ENCODE results near the gene BEGAIN. TPM values are rescaled to one million over a fixed set of nuclear protein-coding genes. Genes with fewer than 3 reads are reported as not detected.
A peak's percentile ranks its signal among the peaks of the same experiment; 100 is the strongest.

BEGAIN gene
- total and polyA plus RNA-seq, 11 donors = 0.14 to 2.8 (median 0.75) TPM

GRCh38 chr14:100589760-100590469, 2.7 kb upstream of the BEGAIN start:
- WGBS, 4 donors = 77 to 84% (median 81%) methylated on average over 8 of the region's 8 CpGs
- no peak overlapping the region for H3K27ac ChIP-seq
- peaks cover 10 to 83% (median 40%) of the 10 kb centered on the region in 9 donors for H3K27me3 ChIP-seq
- no peak for TF ChIP-seq CTCF (IDR thresholded peaks at IDR 0.05)
- TF ChIP-seq POLR2A (IDR thresholded peaks at IDR 0.05) = no peak
- no peak for DNase-seq
- no peaks in the 10 kb centered on the region for H3K36me3 ChIP-seq
- ATAC-seq = no peak
- H3K4me1 ChIP-seq = peaks cover 0 to 18% (median 5%) of the 10 kb centered on the region in 12 donors
- no peak overlapping the region for H3K4me3 ChIP-seq
- intact Hi-C loops (cut with DNase I) = no loop called here
- H3K9me3 ChIP-seq = no peaks in the 10 kb centered on the region

GRCh38 chr14:100589071-100589759, 2.0 kb upstream of the BEGAIN start:
- Histone ChIP-seq H3K27ac (no peak overlapping the region), H3K4me3 (no peak overlapping the region), H3K27me3 (peaks cover 10 to 77% (median 40%) of the 10 kb centered on the region in 9 donors), H3K9me3 (no peaks in the 10 kb centered on the region), H3K36me3 (no peaks in the 10 kb centered on the region), H3K4me1 (peaks cover 0 to 18% (median 5%) of the 10 kb centered on the region in 12 donors)
- TF ChIP-seq POLR2A (IDR thresholded peaks at IDR 0.05) (no peak), CTCF (IDR thresholded peaks at IDR 0.05) (no peak)
- 64 to 70% (median 67%) methylated on average over 11 to 13 of the region's 13 CpGs for WGBS, 4 donors
- intact Hi-C loops (cut with DNase I) = no loop called here
- DNase-seq = peak in 3 of 5 donors; percentile 9 to 40 (median 17)
- ATAC-seq = no peak

- DNase-seq (peak in 3 of 5 donors; percentile 10 to 20 (median 14)), ATAC-seq (no peak)
- no peak for TF ChIP-seq CTCF (IDR thresholded peaks at IDR 0.05)
- TF ChIP-seq POLR2A (IDR thresholded peaks at IDR 0.05) = no peak
- Histone ChIP-seq H3K9me3 (no peaks in the 10 kb centered on the region), H3K4me3 (no peak overlapping the region), H3K4me1 (peaks cover 0 to 18% (median 5%) of the 10 kb centered on the region in 12 donors), H3K27ac (no peak overlapping the region), H3K36me3 (no peaks in the 10 kb centered on the region), H3K27me3 (peaks cover 10 to 72% (median 40%) of the 10 kb centered on the region in 9 donors)
- intact Hi-C loops (cut with DNase I) = no loop called here
- 57 to 68% (median 67%) methylated on average over 10 of the region's 10 CpGs for WGBS, 4 donors
Observed at GRCh38 chr14:100588671-100589070, 1.5 kb upstream of the BEGAIN start.

- Histone ChIP-seq H3K4me3 (no peak overlapping the region), H3K9me3 (no peaks in the 10 kb centered on the region), H3K27me3 (peaks cover 10 to 64% (median 40%) of the 10 kb centered on the region in 9 donors), H3K4me1 (peaks cover 0 to 18% (median 5%) of the 10 kb centered on the region in 12 donors), H3K36me3 (no peaks in the 10 kb centered on the region), H3K27ac (no peak overlapping the region)
- DNase-seq = peak in 3 of 5 donors; percentile 18 to 45 (median 23)
- ATAC-seq = no peak
- TF ChIP-seq POLR2A (IDR thresholded peaks at IDR 0.05) (no peak), CTCF (IDR thresholded peaks at IDR 0.05) (no peak)
- 36 to 46% (median 41%) methylated on average over 8 to 15 of the region's 15 CpGs for WGBS, 4 donors
- intact Hi-C loops (cut with DNase I) = no loop called here
Observed at GRCh38 chr14:100587763-100588411, 670 bp upstream of the BEGAIN start.

Measured in heart left ventricle (tissue), 16 donors.